Effector memory CD8-positive, alpha-beta T cell (primary cell): ENCODE measurements around the gene CFP.
"Not testable (repeated sequence)": the region's sequence is repeated elsewhere in the genome, so short reads cannot be mapped to it uniquely, and the experiment has no call there.

Experiments
- ATAC-seq: fragments of 150-1000 bp; cut with Tn5 transposase; replicated peaks from 2 replicates; pipeline ENCODE4 v1.10.0; 2021; ENCODE audit warnings: mild to moderate bottlenecking, moderate library complexity
- DNase-seq, 3 experiments: peaks; one replicate each; pipeline ENCODE4 v3.0.0; 2021
- H3K27ac Mint-ChIP-seq, 2 donors: one replicate each; pipeline ENCODE4 v1.8.0; 2022; ENCODE audit warnings: mild to moderate bottlenecking in 2 of 2, mixed read lengths in 2 of 2, moderate library complexity in 2 of 2
- H3K27me3 Mint-ChIP-seq, 2 donors: one replicate each; pipeline ENCODE4 v1.8.0; 2022; ENCODE audit warnings: mixed read lengths in 2 of 2
- H3K36me3 Mint-ChIP-seq: one replicate; pipeline ENCODE4 v1.8.0; 2022; ENCODE audit warnings: mild to moderate bottlenecking, moderate library complexity, mixed read lengths; ENCODE audit not compliant: insufficient read depth
- H3K4me1 Mint-ChIP-seq, 2 donors: one replicate each; pipeline ENCODE4 v1.8.0; 2022; ENCODE audit warnings: low read depth in 2 of 2, mixed read lengths in 2 of 2
- H3K4me3 Mint-ChIP-seq, 2 donors: one replicate each; pipeline ENCODE4 v1.8.0; 2022; ENCODE audit warnings: mild to moderate bottlenecking in 2 of 2, mixed read lengths in 2 of 2, moderate library complexity in 2 of 2
- H3K9me3 Mint-ChIP-seq, 2 donors: one replicate each; pipeline ENCODE4 v1.8.0; 2022; ENCODE audit warnings: mixed read lengths in 2 of 2
- total RNA-seq, 9 experiments: gene quantifications; one replicate each; lab custom pipeline; 2026; lab: John Stamatoyannopoulos, UW

CFP gene
- 0 to 1.5 (median 0.73) reads per million in 9 experiments for total RNA-seq

DNA sequence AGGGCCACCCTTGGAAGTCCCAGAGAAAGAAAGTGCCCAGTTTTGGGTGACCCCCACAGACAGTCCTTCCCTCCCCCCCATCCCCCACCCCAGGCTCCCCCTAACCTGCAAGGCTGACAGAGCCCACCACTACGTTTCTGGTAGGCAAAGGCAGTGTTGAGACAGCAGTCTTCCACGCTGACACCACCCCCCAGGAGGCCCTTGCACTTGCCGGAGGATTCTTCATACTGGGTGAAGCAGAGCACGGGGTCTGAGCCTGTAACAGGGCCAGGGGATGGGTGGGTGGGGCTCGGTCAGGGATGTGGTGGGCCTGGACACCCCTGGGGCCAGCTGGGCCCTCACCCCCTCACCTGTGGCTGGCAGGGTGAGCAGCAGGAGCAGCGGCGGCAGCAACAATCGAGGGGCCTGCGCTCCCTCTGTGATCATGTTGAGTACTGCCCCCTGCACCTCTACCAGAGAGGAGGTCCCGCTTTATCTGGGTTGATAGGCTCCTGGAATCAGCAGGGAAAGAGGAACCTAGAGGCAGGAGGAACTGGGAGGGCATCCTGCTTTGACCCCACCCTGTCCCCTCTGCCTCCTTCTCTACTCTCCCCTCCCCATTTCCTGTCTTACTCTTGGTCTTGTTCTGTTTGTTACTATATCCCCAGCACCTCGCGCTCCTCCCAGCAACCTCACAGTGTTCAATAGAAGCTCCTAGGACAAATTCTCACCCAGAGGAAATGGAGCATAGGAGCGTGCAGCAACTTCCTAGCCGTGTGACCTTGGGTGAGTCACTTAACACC is at the start of gene CFP:
TSS of gene CFP (minus strand) at position 512 of the 782 bp plus-strand sequence. CDS start at position 426, 86 bp downstream.
- DNase-seq: no peak
- Mint-ChIP-seq H3K4me3 (peak within 1 kb of the TSS; percentile 50 to 55), H3K27ac (no peak within 1 kb of the TSS)

DNA sequence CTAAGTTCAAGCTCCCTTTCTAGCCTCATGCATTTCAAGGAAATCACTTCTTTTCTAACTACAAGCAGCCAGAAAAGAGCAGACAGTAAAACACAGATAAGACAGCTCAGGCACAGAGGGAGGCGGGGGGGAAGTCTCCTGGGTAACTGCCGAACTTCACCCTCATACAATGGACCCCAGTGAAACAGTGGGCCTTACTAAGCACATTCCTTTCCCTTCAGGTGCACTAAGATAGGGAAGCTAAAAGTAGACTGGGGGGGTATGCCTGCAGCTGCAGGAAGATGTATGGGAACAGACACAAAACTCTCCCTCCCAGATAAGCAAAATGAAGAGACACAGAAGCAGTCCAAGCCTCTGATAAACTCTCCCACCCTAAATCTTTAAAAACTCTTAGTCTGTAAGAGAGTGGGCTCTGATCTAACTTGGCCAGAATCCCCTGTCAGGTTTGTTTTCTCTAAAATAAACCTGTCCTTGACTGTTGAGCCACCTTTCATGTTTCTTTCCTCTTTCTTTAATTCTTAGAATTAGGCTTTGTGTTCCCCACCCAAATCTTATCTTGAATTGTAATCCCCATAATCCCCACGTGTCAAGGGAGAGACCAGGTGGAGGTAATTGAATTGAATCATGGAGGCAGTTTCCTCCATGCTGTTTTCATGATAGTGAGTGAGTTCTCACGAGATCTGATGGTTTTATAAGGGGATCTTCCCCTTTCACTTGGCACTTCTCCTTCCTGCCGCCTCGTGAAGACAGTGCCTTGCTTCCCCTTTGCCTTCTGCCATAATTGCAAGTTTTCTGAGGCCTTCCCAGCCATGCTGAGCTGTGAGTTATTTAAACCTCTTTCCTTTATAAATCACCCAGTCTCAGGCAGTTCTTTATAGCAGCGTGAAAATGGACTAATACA is 46.5 kb upstream of the CFP start:
- peaks cover 7 to 22% of the 10 kb centered on the region in 2 donors for H3K27me3 Mint-ChIP-seq
- not testable (repeated sequence) for H3K27ac Mint-ChIP-seq

More for the DNA sequence above, at the start of gene CFP:
- Mint-ChIP-seq H3K4me1 (peaks cover 6% of the 10 kb centered on the region in 2 donors), H3K27me3 (peaks cover 0 to 8% of the 10 kb centered on the region in 2 donors), H3K36me3 (peaks cover 6% of the 10 kb centered on the region), H3K9me3 (no peaks in the 10 kb centered on the region)
- ATAC-seq: peak; percentile 10

GRCh38 chrX:47674776-47675175 is 45.0 kb upstream of the CFP start:
- no peaks in the 10 kb centered on the region for H3K9me3 Mint-ChIP-seq
- H3K27ac Mint-ChIP-seq: no peak overlapping the region
- no peak for DNase-seq
- no peak for ATAC-seq
- H3K27me3 Mint-ChIP-seq: peaks cover 7 to 20% of the 10 kb centered on the region in 2 donors
- H3K36me3 Mint-ChIP-seq: no peaks in the 10 kb centered on the region
- H3K4me3 Mint-ChIP-seq: no peak overlapping the region
- H3K4me1 Mint-ChIP-seq: no peaks in the 10 kb centered on the region

More for the DNA sequence above, 46.5 kb upstream of the CFP start:
- not testable (repeated sequence) for ATAC-seq, H3K36me3 Mint-ChIP-seq, H3K4me1 Mint-ChIP-seq, DNase-seq, H3K4me3 Mint-ChIP-seq, H3K9me3 Mint-ChIP-seq

DNA sequence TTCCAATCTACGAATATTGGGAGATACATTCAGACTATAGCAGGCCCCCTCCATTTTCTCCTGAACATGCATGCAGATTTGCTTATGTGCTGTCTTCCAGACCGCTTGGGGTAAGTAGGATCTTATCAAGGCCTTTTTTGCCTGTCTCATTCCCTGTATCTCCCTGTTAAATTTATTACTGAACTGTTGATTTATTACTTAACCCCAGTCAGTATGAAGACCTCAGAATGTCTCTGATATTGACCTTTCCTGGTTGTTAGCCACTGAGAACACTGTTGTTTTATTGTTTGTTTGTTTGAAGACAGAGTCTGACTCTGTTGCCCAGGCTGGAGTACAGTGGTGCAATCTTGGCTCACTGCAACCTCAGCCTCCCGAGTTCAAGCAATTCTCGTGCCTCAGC is 36.1 kb upstream of the CFP start:
- H3K4me3 Mint-ChIP-seq, H3K36me3 Mint-ChIP-seq, ATAC-seq: not testable (repeated sequence)

DNA sequence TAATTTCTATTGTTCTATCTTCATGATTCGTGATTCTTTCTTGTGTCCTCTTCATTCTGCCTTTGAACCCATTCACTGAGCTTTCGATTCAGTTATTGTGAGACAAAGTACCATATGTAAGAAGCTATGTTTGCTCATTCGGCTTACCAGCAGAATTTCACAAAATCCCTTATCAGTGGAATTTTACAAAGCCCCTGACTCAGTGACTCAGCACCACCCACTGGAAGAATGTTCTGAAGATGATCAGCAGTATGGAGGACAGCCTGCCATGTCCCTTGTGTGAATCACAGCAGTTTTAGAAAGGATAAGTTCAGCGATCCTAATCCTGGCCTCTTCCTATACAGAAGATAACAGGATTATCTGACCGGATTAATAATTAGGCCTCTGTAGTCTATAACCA is 35.0 kb upstream of the CFP start:
- Mint-ChIP-seq H3K27ac (no peak overlapping the region), H3K9me3 (no peaks in the 10 kb centered on the region), H3K4me1 (peaks cover 0 to 2% of the 10 kb centered on the region in 2 donors), H3K4me3 (no peak overlapping the region), H3K27me3 (no peaks in the 10 kb centered on the region), H3K36me3 (no peaks in the 10 kb centered on the region)
- DNase-seq (no peak), ATAC-seq (no peak)

More for the DNA sequence above, 36.1 kb upstream of the CFP start:
- H3K9me3 Mint-ChIP-seq, H3K27me3 Mint-ChIP-seq, H3K4me1 Mint-ChIP-seq, H3K27ac Mint-ChIP-seq, DNase-seq: not testable (repeated sequence)

DNA sequence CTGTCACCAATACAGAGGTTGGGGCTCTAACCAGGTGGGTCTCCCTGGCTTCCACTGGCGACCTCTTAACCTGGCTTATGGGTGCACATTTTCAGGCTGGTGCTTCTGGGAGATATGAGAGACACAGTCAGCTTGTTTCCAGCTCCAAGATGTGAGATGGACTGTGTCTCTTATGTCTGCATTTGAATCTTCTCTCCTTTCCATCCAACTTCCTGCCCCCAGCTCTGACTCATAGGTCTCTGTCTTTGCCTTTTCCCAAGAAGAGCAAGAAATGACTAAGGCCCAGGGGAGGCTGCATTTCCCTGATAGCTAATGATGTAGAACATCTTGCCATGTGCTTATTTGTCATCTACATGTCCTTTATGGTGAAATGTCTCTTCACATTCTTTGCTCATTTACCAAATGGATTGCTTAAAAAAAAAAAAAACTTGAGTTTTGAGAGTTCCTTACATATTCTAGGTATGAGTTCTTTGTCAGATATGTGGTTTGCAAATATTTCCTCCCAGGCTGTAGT is 32.5 kb upstream of the CFP start:
- Mint-ChIP-seq H3K27me3 (no peaks in the 10 kb centered on the region), H3K36me3 (peaks cover 14% of the 10 kb centered on the region), H3K9me3 (no peaks in the 10 kb centered on the region), H3K27ac (no peak overlapping the region), H3K4me1 (peaks cover 6 to 7% of the 10 kb centered on the region in 2 donors), H3K4me3 (no peak overlapping the region)
- DNase-seq (no peak), ATAC-seq (no peak)

GRCh38 chrX:47661539-47661938 is 31.8 kb upstream of the CFP start:
- Mint-ChIP-seq H3K4me3 (no peak overlapping the region), H3K36me3 (peaks cover 21% of the 10 kb centered on the region), H3K9me3 (no peaks in the 10 kb centered on the region), H3K4me1 (peaks cover 6 to 7% of the 10 kb centered on the region in 2 donors), H3K27ac (no peak overlapping the region), H3K27me3 (no peaks in the 10 kb centered on the region)
- no peak for DNase-seq
- no peak for ATAC-seq

GRCh38 chrX:47659421-47659726 is 29.6 kb upstream of the CFP start:
- H3K4me1 Mint-ChIP-seq: peaks cover 6 to 7% of the 10 kb centered on the region in 2 donors

DNA sequence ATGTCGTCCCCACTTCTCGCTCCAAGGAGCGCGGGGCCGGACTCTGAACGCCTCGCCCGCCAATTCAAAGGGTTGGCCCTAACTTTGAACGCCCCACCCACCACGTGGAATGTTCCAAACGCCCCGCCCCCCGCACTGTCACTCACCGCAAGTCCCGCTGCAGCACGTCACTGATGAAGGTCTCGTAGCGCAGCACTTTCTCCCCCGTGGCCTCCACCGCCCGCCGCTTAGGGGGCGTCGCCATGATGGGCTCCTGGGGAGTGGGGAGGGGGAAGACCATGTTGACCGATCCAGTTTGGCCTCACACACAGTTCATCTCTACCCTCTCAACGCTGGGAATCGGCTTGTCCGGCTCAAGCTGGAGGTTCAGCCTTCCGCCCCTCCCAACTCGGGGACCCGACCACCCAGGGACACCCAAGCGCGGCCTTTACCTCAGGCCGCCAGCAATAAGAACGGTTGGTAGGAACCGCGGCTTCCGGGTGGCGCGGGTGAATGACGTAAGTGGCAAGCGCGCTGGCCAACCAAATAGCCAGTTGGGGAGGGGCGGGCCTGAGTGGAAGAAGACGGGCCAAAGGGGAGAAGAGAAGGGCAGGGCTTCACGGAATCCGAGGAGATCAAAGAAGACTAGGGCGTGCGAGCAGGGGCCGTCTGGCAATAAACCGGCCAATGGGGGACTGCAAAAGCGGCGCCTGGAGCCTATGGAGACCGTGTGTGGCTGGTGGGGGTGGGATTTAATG is 29.1 kb upstream of the CFP start, which contains the start of gene UXT:
TSS of gene UXT (minus strand) at position 497 of the 737 bp plus-strand sequence. CDS start at position 244, 253 bp downstream.
- peak within 1 kb of the TSS; percentile 96 to 98 for H3K27ac Mint-ChIP-seq
- peak; percentile 87 to 92 (median 89) for DNase-seq
- ATAC-seq: peak; percentile 81
- H3K4me3 Mint-ChIP-seq: peak within 1 kb of the TSS; percentile 87
- H3K36me3 Mint-ChIP-seq: peaks cover 47% of the 10 kb centered on the region
- H3K27me3 Mint-ChIP-seq: no peaks in the 10 kb centered on the region
- H3K4me1 Mint-ChIP-seq: peaks cover 6 to 7% of the 10 kb centered on the region in 2 donors
- H3K9me3 Mint-ChIP-seq: no peaks in the 10 kb centered on the region

More at GRCh38 chrX:47659421-47659726, 29.6 kb upstream of the CFP start:
- peak overlapping the region; percentile 96 to 98 for H3K27ac Mint-ChIP-seq
- ATAC-seq (no peak), DNase-seq (no peak)
- no peaks in the 10 kb centered on the region for H3K9me3 Mint-ChIP-seq
- no peaks in the 10 kb centered on the region for H3K27me3 Mint-ChIP-seq
- H3K36me3 Mint-ChIP-seq: peaks cover 42% of the 10 kb centered on the region
- H3K4me3 Mint-ChIP-seq: peak overlapping the region; percentile 87

DNA sequence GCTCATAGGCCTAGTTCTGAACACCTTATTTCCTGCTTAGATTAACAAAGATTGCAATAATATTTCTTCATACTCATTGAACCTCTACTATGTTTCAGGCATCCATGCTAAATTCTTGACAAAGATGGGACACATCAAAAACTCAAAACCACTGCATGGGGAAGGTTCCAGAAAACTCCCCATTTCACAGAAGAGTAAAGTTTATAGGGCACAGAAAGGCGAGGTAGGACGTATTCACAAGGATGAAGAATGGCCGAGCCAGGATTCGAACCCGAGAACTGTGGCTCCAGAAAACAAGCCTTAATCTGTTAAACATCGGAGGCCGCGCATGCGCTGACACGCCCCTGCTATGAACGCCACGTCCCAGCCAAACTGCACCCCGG is 28.6 kb upstream of the CFP start:
- ATAC-seq (no peak), DNase-seq (no peak)
- Mint-ChIP-seq H3K9me3 (no peaks in the 10 kb centered on the region), H3K4me1 (peaks cover 6 to 7% of the 10 kb centered on the region in 2 donors), H3K27me3 (no peaks in the 10 kb centered on the region), H3K27ac (peak overlapping the region; percentile 96 to 98), H3K4me3 (peak overlapping the region; percentile 87), H3K36me3 (peaks cover 51% of the 10 kb centered on the region)

DNA sequence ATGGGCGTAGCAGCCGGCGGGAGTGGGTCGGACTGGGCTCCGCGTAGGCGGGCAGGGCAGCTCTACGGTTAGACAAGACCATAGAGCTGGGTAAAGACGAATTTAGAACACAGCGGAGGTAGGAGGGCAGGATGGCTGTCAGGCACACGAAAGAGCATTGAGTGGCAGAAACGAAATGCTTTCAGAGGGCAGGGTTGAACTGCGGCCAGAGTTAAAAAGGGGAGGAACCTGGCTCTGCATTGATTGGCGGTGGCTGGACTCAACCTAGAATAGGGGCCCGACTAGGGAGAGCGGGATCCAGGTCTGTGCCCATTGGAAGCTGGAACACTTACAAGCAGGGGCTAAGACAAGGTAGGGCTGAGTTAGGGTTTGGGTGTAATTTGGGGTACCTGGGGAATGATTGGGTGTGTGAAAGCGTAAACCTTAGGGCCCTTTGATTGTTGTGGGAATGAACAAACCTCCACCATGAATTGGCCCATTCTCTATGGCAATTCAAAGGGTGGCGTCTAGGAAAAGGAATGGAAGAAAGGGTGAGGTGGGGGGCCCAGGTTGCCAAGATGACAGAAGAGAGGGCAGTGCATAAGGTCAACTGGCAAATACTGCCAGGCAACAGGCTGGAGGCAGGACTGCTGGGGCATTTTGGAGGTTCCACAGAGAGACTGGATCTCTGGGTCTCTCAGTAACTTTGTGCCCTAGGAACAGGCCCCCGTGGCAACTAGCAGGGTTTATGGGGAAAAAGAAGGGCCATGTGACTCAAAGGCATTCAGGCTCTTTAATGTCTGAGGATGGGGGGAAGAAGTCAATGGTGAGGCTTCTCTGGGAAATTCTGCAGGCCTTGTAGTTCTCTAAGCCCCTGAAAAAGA is 21.5 kb upstream of the CFP start:
- ATAC-seq (no peak), DNase-seq (no peak)
- Mint-ChIP-seq H3K4me3 (peak overlapping the region; percentile 92 to 94), H3K27me3 (no peaks in the 10 kb centered on the region), H3K4me1 (peaks cover 30 to 33% of the 10 kb centered on the region in 2 donors), H3K9me3 (no peaks in the 10 kb centered on the region), H3K36me3 (peaks cover 39% of the 10 kb centered on the region), H3K27ac (peak overlapping the region; percentile 94 to 96)
